Activated T-cell treated with anti-CD3 and anti-CD28 coated beads for 4 hours (primary cell): Measurements from ENCODE around the gene ALDH1L1.

Experiments
- DNase-seq: peaks from one replicate; pipeline ENCODE4 v3.0.0-alpha.2; 2020

The ALDH1L1 gene

GRCh38 chr3:126191246-126191645 lies 10.9 kb upstream of the ALDH1L1 start:
- no peak for DNase-seq

DNA sequence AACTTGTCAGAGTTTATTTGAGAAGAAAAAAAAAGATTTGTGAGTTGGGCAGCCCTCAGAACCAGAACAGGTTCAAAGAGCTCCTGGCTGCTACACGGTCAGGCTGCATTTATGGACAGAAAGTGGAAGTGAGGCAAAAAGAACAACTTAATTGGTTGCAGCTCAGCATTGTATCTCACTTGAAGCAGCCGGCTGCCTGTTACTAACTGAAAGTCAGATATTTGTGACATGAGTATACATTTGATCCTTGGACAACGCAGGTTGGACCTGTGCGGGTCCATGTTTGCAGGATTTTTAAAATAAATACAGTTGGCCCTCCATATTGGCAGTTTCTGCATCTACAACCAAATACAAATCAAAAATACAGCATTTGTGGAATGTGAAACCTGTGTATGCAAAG lies 7.5 kb upstream of the ALDH1L1 start:
- no peak for DNase-seq

DNA sequence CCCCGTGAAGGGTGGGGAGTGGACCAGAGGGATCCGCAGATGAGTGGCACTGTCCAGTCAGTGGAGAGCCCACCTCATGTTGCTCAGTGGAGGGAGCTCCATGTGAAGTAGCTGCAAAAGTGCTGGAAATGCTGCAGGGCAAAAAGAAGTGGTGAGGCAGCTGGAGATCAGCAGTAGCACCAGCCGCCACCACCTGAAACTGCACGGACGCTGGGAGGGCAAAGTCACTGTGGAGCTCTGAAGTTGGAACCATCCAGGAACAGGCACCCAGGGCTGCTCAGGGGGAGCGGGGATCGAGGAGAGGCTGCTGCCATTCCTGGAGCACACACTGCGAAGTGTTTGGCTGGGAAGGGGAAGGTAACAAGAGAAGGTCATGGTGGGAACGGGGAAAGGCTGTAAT lies 6.4 kb upstream of the ALDH1L1 start:
- no peak for DNase-seq

GRCh38 chr3:126186271-126186670 lies 5.9 kb upstream of the ALDH1L1 start:
- no peak for DNase-seq

DNA sequence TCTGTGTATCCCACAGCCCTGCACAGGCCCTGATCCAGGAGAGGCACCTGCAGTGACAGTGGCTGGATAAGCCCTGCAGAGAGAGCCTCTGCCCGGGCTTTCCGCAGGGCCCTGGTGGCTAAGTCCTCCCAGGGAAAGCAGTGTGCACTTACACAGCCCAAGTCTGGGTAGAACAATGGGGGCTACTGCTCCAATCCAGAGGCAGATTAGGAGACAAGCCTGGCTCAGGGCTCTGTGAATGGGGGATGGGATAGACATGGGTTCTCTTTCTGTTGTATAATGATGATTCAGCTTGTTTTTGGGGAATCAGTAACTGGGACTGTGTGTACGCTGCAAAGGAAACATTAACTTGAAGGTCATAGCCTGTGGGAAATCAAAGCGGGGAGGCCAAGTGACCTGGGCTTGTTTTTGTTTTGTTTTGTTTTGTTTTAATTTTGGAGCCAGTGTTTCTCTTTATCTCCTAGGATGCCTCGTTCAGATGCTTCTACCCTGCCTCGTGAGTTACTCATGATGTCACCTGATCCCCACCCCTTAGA lies 4.1 kb upstream of the ALDH1L1 start:
- no peak for DNase-seq

GRCh38 chr3:126181398-126181725 lies 976 bp upstream of the ALDH1L1 start:
- DNase-seq, result no peak

GRCh38 chr3:126179825-126180476 lies 435 bp downstream of the ALDH1L1 start:
- no peak for DNase-seq

DNA sequence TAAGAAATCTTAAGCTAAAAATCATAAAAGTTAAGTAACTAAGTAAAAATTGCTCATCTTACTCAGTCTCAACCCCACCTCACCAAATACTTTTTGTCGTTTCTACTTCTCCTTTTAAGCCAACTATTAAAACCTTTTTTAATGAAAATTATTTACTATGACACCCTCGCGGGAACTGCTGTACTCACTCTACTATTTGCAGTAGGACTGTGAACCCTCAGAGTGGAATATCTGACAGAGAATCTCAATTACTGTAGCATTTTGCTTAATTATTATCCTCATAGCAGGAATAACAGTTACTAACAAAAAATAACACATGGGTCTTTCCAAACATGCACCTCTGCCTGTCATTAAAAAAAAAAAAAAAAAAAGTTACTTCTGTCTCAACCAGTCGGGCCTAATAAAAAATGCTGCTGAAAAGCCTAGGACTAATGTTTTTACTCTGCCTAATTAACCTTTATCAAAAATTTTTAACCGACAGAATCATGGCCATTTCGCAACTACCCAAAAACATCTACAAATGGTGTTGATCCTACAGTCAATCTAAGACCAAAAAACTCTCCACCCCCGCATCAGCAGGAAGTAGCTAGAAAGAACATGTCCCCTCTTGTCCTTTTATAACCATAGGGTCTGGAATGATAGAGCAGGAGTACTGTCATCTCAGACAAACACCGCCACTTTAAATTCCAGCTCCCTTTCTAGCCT lies 10.2 kb downstream of the ALDH1L1 start:
- DNase-seq, result no peak

DNA sequence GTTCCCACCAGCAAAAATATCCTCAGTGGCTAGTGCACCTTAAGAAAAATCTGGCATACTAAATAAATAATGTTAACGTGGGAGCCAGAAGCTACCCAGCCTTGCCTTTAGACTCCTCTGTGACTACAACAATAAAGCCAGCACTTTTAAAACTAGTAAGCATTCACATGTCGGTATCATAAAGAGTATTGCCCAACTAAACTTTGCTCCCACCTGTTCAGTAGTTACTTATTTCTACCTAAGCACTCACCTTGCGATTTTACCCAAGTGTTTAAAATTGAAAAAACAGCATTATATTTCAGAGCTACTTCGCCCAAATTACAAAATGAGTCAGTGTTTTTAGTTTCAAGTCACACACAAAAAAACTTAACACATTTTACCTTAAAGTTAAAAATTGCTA lies 12.8 kb downstream of the ALDH1L1 start:
- no peak for DNase-seq

DNA sequence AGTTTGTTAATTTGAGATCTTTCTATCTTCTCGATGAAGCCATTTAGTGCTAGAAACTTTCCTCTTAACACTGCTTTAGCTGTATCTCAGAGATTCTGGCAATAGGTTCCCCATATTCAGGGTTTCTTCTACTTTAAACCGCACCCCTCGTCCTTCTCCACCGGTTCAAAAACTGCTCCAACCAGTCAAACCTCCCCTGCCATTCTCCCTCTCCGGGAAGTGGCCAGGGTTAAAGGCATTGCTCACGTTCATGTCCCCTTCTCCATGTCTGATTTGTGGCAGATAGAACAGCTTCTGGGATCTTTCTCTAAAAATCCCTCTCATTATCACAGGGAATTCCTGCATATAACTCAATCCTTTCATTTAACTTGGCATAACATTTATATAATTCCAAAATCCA lies 14.4 kb downstream of the ALDH1L1 start:
- DNase-seq, result no peak

GRCh38 chr3:126161309-126161708 lies 19.1 kb downstream of the ALDH1L1 start:
- no peak for DNase-seq

- DNase-seq, result no peak
Observed at GRCh38 chr3:126160243-126161210, 19.9 kb downstream of the ALDH1L1 start.

DNA sequence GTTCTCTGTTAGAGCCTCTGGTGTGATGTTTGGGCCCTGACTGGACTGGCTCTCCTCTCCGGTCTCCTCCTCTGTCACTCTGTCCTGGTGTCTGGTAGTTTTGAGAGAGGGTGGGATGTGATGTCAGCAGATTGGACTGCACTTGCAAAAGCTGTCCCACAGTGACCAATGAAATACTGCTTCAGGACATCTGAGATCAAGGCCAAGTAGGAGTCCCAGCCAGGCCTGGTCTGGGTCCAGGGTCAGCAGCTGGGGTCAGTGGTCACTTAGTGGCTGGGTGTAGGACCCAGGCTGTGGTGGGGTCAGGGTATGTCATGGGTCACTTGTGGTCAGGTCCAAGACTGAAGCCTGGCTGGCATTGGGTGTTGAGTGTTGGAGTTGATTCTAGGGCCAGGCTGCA lies 20.9 kb downstream of the ALDH1L1 start:
- no peak for DNase-seq

DNA sequence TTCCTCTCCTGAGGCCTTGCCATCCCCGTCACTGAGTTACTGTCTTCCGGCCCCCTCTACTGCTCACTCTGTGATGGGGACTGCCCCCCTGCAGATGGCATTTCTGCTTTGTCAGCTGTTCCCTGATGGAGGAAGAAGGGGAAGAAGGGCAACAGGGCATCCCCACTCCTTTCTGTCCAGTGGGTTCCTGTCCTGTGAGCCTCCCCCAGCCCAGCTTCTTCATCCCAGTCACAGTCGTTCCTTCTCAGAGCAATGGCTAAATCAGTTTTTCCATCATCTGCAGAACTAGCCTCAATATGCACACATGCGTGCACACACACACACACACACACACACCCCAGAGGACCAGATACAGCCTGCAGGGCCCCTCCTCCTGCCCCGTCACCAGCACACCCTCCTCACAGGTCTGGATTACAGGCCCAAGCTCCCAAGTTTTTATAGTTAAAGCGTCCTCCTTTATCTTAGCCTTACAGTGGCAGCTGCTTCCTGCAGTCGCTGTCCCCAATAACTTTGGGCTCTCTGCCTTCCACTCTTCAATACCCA lies 21.4 kb downstream of the ALDH1L1 start:
- DNase-seq, result no peak

GRCh38 chr3:126158016-126158911 lies 22.1 kb downstream of the ALDH1L1 start:
- DNase-seq, result no peak

DNA sequence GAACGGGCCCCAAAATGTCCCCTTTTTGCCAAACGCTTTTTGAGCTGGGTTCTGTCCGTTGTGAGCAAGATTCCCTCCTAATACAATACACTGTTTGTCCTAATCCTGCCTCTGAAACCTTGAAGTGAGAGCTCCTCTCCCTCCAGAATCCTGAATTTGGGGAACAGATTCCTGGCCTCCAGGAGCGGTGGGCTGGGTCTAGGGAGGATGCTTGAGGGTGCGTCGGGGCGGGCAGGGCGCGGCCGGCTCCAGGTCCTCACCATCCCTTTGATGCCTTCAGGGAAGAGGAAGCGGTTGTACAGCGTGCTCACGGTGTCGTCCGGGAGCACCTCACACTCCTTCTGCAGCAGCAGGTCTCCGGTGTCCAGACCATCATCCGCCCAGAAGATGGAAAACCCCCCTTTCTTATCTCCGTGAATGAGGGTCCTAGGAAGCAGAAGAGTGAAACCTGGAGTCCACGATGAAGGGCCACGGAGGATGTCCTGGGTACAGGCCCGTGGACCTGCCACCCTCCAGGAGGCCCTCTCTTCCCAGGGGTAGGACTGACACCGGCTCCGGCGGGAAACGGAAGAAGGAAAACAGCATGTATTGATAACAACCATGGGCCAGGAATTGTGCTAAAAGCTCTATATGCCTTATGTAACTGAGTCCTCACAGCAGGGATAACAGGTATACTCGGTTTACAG lies 23.2 kb downstream of the ALDH1L1 start:
- DNase-seq, result no peak

- no peak for DNase-seq
Observed at GRCh38 chr3:126156468-126156867, 23.9 kb downstream of the ALDH1L1 start.

- no peak for DNase-seq
Observed at GRCh38 chr3:126155819-126156218, 24.6 kb downstream of the ALDH1L1 start.

DNA sequence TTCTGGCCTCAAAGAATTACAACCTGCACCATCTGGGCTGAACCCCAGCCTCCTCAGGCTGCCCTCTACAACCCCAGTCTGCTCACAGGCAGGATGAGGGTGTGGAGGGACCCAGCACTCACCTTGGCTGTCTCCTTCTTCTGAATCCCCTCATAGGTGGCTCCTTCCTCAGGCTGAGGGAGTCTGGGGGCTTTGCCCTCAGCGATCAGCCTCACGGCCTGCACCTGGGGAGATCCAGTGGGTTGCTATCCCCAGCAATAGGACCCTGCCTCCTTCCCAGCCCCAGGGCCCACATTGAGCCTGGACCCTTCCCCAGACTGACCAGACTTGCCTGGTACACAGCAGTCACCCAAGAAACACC lies 25.1 kb downstream of the ALDH1L1 start:
- DNase-seq, result no peak

- DNase-seq, result no peak
Observed at GRCh38 chr3:126154391-126155279, 25.8 kb downstream of the ALDH1L1 start.
